GM10847 (cell line): ENCODE results near the gene CFAP157.

Experiments used
- POLR2A ChIP-seq: IDR thresholded peaks from 2 replicates; pipeline ENCODE4 v1.6.1; 2011; ENCODE audit not compliant: insufficient read length; ENCODE audit errors: extremely low read depth

The CFAP157 gene

GRCh38 chr9:127706836-127707241 is at the start of gene CFAP157:
Gene CFAP157, plus strand, starts transcription at chr9:127706988. Its CDS starts 44 bp downstream, at chr9:127707032.
- TF ChIP-seq POLR2A = no peak

GRCh38 chr9:127658428-127658827 is 48.4 kb upstream of the CFAP157 start:
- no peak for TF ChIP-seq POLR2A

DNA sequence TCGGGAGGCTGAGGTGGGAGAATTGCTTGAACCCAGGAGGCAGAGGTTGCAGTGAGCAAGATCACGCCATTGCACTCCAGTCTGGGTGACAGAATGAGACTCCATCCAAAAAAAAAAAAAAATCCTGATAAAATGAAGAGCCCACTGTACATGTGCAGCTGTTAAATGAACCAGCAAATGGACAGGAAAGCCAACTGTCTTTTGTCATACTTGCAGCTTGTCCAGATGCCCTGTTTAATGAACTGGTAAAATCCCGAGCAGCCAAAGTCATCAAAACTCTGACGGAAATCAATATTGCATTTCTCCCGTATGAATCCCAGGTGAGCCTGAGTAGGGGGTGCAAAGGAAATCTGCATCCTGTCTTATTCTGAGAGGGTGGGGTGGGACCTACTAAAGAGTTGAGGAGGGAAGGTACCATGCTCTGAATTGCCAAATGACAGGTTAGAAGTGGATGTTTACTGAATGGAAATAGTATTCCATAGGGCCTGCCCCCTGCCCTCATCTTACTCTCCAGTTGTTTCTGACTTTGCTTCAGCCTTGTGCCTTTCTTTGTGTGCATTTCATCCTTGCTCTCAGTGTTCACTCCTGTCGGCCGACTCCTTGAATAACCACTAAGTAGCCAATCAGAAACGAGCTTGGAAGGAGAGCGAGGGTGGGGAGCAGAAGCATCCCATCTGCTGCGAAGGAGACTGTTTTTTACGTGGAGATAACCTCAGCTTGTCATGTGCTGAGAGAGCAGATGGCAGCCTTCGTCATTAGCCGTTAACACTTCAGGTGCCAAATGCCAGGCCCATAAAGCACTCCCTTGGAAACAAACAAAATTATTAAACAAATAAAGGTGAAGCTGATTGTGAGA is 45.7 kb upstream of the CFAP157 start:
- TF ChIP-seq POLR2A = no peak

GRCh38 chr9:127662617-127663016 is 44.2 kb upstream of the CFAP157 start:
- no peak for TF ChIP-seq POLR2A

DNA sequence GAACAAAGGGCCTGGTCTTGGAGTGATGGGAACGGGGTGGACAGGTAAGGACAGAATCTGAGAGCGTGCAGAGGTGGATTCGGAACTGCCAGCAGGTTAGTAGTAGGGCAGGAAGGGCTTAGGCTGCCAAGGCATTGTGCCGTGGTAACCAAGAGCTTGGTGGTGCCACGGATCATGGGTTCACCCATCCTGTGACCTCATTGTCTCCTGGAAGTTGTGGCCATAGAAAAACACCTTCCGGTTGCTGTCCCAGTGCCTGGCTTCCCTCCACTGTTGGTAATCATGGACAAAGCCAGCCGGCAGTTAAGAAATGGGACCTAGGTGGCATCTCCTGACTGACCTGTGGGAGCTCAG is 42.5 kb upstream of the CFAP157 start:
- no peak for TF ChIP-seq POLR2A

- TF ChIP-seq POLR2A = no peak
Observed at GRCh38 chr9:127664678-127665507, 41.9 kb upstream of the CFAP157 start.

DNA sequence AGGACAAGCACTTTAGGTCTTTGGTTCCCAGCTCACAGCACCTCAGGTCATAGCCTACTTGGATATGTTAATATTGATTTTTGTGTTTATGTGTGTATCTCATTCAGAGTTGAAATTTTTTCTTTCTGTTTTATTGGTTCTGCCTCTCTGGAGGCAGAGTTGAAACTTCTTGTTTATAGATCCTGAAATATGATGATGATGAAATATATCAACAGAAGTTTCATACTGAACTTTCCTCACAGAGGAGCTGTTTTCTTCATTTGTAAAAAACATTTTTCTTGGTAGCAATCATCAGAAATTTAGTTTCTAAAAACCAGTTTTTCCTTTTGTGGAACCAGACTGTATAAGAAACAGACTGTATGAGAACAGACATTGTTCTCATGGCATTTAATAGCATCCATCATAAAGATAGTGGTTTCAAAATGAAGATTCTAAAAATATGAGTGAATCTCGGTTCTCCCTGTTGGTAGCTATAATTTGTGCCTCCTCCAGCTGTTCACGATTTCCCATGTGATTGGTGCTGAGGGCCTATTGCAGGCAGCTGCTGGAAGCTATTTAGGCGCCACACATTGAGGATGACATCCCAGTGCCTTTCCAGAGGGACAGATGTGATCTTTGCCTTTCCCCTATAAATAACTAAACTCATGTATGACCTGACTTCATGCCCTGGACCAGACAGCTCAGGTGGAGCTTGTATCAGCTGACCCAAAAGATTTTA is 39.5 kb upstream of the CFAP157 start:
- no peak for TF ChIP-seq POLR2A

DNA sequence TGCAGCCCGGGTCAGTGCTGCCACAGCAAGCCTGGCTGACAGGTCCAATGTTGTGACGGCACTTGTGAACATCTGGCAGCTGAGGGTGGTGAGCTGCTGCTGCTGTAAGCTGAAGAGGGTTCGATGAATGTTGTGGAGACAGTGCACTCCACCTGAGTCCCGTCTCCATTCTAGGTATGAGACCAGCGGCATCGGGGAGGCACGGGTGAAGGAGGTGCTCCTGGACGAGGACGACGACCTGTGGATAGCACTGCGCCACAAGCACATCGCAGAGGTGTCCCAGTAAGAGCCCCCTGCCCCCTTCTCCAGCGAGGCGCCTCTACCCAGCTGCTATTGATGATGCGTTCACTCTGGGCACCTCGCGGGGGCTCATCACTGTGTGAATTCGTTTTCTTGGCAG is 38.9 kb upstream of the CFAP157 start:
- TF ChIP-seq POLR2A = no peak

- TF ChIP-seq POLR2A = no peak
Observed at GRCh38 chr9:127673234-127673633, 33.6 kb upstream of the CFAP157 start.

- no peak for TF ChIP-seq POLR2A
Observed at GRCh38 chr9:127676638-127677037, 30.1 kb upstream of the CFAP157 start.

DNA sequence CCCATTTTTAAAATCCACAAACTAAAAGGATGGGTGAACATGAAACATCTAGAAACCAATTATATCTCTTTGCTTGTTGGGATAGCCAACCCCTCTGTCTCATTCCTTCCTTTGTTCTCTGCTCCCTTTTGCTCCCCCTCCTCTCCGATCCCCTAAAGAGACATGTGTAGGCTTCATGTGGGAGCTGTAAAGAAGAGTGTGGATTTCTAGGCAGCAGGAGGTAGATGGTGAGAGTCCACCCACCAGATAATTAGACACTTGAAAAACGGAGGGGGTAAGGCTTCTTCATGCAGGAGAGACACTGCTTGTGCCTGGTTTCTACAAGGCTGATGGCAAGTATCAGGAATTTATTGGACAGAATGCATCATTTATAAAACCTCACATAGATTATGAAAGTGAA is 27.3 kb upstream of the CFAP157 start:
- TF ChIP-seq POLR2A = no peak

- TF ChIP-seq POLR2A = no peak
Observed at GRCh38 chr9:127680226-127680625, 26.6 kb upstream of the CFAP157 start.

GRCh38 chr9:127680846-127681245 is 25.9 kb upstream of the CFAP157 start:
- no peak for TF ChIP-seq POLR2A

GRCh38 chr9:127682351-127683136 is 24.2 kb upstream of the CFAP157 start:
- TF ChIP-seq POLR2A = no peak

- TF ChIP-seq POLR2A = no peak
Observed at GRCh38 chr9:127683723-127684122, 23.1 kb upstream of the CFAP157 start.

DNA sequence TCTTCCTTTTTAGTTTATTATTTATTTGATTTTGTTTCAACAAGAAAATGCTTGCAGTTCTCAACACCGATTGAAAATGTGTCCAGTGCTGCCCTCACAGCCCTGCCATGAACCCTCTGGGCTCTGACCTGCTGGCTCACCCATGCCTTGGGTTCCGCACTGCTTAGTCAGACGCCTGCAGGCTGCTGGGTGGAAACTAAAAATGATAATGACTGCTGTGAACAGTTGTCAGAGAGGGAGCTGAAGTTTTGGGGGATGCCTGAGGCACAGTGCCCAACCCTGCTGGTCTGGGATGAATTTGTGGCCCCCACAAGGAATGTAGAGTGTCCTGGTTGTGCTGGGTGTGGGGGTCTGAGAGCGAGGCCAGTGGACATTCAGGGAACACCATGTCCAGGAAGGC is 22.2 kb upstream of the CFAP157 start:
- no peak for TF ChIP-seq POLR2A
